Motor neuron (in vitro differentiated cells): ENCODE data around the gene GOLM1. TPM values are rescaled to one million over a fixed set of nuclear protein-coding genes. Genes with fewer than 3 reads are reported as not detected.
"Not testable (repeated sequence)": the region's sequence is repeated elsewhere in the genome, so short reads cannot be mapped to it uniquely, and the experiment has no call there.

ENCODE experiments used
- ATAC-seq, 8 experiments: fragments of 200-7000 bp; cut with Tn5 transposase; replicated peaks in 6 of 8; 2 replicates each; pipeline ENCODE4 v1.8.0; 2021; ENCODE audit warnings: mild to moderate bottlenecking in 8 of 8, moderate library complexity in 8 of 8
- H3K27ac ChIP-seq, 2 donors: fragments of 250-450 bp; sonication (Bioruptor Pico); 2 replicates each; pipeline ENCODE4 v1.9.0; 2021; ENCODE audit warnings: antibody characterized with exemption in 2 of 2, mild to moderate bottlenecking in 2 of 2, moderate library complexity in 1 of 2
- H3K4me1 ChIP-seq, 2 donors: fragments of 250-450 bp; sonication (Bioruptor Pico); replicated peaks in 1 of 2; 2 replicates each; pipeline ENCODE4 v1.6.1; 2021; ENCODE audit warnings: antibody characterized with exemption in 2 of 2, mild to moderate bottlenecking in 2 of 2, moderate library complexity in 1 of 2
- H3K4me3 ChIP-seq, 5 donors: fragments of 250-450 bp; sonication (Bioruptor Pico); 2 replicates each; pipeline ENCODE4 v1.9.0; 2021; ENCODE audit warnings: antibody characterized with exemption in 5 of 5, mild to moderate bottlenecking in 5 of 5, moderate library complexity in 4 of 5
- WGBS, 10 experiments: fragments of 450-650 bp; shearing (Covaris generic); methylation state at CpG; one replicate each; pipeline ENCODE4 v1.0.0; 2022; 5-methylcytosine and 5-hydroxymethylcytosine counted together
- in situ Hi-C, 9 experiments: fragments of 400-800 bp; cut with MboI; loops; one replicate each; pipeline ENCODE4 v1.15.0; 2021; ENCODE audit warnings: low sequenced_read_pairs in 9 of 9, low pct_unique_long_range_greater_than_20kb in 2 of 9; ENCODE audit not compliant: unreplicated experiment in 9 of 9
- total RNA-seq, 8 experiments: library from RNA; unstranded; fragments of 300-600 nt; gene quantifications; 2 replicates each; pipeline versions ENCODE4 v1.2.3 to v1.2.4, GENCODE V29; 2022

The GOLM1 gene
- total RNA-seq: 100 to 1,000 TPM in 3 of 8 experiments, 10 to 100 TPM in 5; 32.9 to 389 (median 58.4) TPM

DNA sequence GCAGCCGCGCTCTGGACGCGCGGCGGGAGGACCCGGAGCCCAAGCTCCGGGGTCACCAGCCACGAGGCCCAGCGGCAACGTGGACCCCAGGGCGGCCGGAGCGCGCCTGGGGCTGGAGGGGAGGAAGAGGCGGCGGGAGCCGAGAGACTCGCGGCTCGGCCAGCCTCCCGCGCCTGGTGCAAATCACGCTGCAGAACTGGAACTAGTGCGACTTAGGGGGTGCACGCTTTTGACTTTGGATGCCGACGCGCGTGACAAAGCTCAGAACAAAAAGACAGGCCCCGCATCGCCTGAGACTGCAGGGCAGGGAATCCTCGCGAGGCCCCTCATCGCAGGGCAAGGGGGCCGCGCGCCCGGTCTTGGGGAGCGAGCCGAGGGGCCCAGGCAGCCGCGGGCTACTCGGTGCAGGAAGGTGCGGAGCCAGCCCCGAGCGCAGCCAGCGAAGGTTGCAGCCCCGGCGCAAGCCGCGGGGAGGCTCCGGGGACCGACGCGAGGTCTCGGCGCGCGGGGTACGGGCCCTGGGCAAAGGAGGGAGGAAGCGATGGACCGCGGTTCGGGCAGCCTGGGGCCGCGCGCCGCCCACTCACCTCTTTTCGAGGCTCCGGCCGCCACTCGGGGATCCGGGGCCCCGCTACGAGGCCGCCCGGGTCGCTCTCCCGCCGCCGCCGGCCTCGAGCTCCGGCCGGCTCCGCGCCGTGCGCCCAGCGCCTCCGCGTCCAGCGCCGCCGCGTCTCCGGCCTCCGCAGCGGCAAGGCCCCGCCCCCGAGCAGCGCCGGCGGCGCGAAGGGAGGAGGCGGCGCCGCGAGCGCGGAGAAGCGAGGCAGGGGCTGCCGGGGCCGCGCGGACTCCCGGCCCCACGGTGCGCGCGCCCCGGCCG is at the start of gene GOLM1:
GOLM1 (minus strand) TSS at position 735 of the 877 bp plus-strand sequence. CDS start 20,238 bp downstream, outside the sequence.
- 0 to 4% (median 0%) methylated on average over 2 to 19 of the region's 125 CpGs; no CpG with 5 or more reads in 2 of the 10 experiments for WGBS, 10 experiments
- Histone ChIP-seq H3K4me1 (peaks cover 4 to 19% of the 10 kb centered on the region in 2 donors), H3K27ac (peak within 1 kb of the TSS; percentile 82 to 89), H3K4me3 (peak within 1 kb of the TSS; percentile 68 to 94 (median 70))
- ATAC-seq: peak; percentile 63 to 88 (median 84)
- in situ Hi-C loops: no loop called here

DNA sequence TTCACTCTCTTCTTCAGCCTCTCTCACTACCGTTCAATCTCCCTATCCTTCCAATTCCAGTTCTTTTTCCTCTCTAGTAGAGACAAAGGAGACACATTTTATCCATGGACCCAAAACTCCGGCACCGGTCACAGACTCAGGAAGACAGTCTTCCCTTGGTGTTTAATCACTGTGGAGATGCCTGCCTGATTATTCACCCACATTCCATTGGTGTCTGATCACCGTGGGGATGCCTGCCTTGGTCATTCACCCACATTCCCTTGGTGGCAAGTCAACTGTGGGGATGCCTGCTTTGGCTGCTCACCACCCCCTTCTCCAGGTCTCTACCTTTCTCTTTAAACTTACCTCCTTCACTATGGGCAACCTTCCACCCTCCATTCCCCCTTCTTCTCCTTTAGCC is 47.3 kb upstream of the GOLM1 start:
- H3K4me3 ChIP-seq, ATAC-seq, H3K27ac ChIP-seq, in situ Hi-C loops: not testable (repeated sequence)
- WGBS, 10 experiments: 0 to 100% (median 75%) methylated on average over 1 to 3 of the region's 4 CpGs; no CpG with 5 or more reads in 1 of the 10 experiments
- peaks cover 16 to 18% of the 10 kb centered on the region in 2 donors for H3K4me1 ChIP-seq

GRCh38 chr9:86145960-86146359 is 46.6 kb upstream of the GOLM1 start:
- H3K4me3 ChIP-seq, ATAC-seq, in situ Hi-C loops, H3K27ac ChIP-seq: not testable (repeated sequence)
- WGBS, 10 experiments: 17 to 100% (median 80%) methylated on average over 1 of the region's 1 CpG; no CpG with 5 or more reads in 5 of the 10 experiments
- peaks cover 16 to 22% of the 10 kb centered on the region in 2 donors for H3K4me1 ChIP-seq

DNA sequence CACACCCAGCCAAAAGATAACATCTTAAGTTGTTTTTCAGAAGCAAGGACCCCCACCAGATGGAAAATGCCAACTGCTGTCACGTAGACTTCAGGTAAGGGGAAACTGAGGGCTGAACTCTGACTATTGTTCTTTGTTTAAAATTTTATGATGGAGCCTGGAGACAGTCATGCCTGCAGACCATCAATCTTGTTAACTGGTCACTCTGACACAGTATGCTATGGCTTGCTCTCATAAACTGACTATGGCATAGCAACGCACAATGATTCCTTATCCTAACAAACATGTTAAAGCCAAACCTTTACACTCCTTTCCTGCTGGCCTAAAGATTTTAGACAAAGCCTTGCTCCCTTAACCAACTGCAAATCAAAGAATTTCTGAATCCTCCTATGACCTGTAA is 43.6 kb upstream of the GOLM1 start:
- Histone ChIP-seq H3K4me3 (no peak overlapping the region), H3K27ac (no peak overlapping the region), H3K4me1 (peaks cover 16 to 22% of the 10 kb centered on the region in 2 donors)
- no peak for ATAC-seq
- 33 to 100% (median 95%) methylated on average over 1 to 2 of the region's 2 CpGs; no CpG with 5 or more reads in 2 of the 10 experiments for WGBS, 10 experiments
- in situ Hi-C loops: no loop called here

DNA sequence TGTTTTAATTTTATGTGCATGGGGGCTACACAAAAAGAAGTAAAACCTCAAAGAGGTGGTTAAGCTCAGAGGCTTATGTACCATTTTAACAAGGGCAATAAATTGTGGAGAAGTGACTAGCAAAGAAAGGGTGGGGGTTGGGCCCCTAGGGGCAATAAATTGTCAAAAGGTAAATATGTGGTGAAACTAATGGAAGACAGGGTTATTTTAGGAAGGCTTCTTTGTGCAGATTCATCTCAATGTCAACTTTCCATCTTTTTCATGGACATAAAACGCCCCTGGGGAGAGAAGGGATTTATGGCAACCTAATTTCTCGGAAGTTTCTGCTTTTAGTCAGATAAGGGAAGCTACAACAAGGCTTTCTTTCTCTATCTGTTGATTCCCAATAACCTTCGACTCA is 42.5 kb upstream of the GOLM1 start:
- in situ Hi-C loops: no loop called here
- H3K4me3 ChIP-seq: no peak overlapping the region
- peaks cover 16 to 22% of the 10 kb centered on the region in 2 donors for H3K4me1 ChIP-seq
- peak in 5 of 8 experiments; percentile 39 to 83 (median 80) for ATAC-seq
- no peak overlapping the region for H3K27ac ChIP-seq
- WGBS, 10 experiments: 8 to 40% (median 31%) methylated on average over 1 to 3 of the region's 3 CpGs; no CpG with 5 or more reads in 1 of the 10 experiments

GRCh38 chr9:86135371-86135770 is 36.0 kb upstream of the GOLM1 start:
- WGBS, 10 experiments: 17 to 83% (median 78%) methylated on average over 1 to 5 of the region's 5 CpGs; no CpG with 5 or more reads in 3 of the 10 experiments
- H3K4me1 ChIP-seq: peaks cover 5 to 6% of the 10 kb centered on the region in 2 donors
- peak in 7 of 8 experiments; percentile 17 to 86 (median 72) for ATAC-seq
- in situ Hi-C loops: no loop called here
- peak overlapping the region in 1 of 2 donors; percentile 50 for H3K27ac ChIP-seq
- H3K4me3 ChIP-seq: no peak overlapping the region

DNA sequence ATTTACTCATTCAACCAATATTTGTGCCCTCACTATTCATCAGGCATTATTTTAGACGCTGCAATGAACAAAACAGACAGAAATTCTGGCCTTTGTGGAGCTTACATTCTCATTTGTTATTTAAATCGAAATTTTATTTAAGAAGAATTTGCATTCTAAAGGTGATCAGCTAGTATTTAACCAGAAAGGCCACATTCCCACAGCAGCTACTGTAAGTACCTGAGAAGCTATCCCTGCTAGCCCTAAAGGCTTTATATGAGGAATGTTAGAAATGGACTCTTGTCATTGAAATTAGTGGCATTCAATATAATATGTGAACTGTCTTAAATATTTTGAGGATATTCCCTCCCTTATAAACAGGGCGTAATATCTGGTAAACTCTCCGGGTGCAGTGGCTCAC is 35.0 kb upstream of the GOLM1 start:
- WGBS, 10 experiments: 0 to 100% (median 86%) methylated on average over 1 to 4 of the region's 4 CpGs; no CpG with 5 or more reads in 2 of the 10 experiments
- Histone ChIP-seq H3K4me1 (peaks cover 5 to 6% of the 10 kb centered on the region in 2 donors), H3K27ac (no peak overlapping the region), H3K4me3 (no peak overlapping the region)
- in situ Hi-C loops: no loop called here
- no peak for ATAC-seq

DNA sequence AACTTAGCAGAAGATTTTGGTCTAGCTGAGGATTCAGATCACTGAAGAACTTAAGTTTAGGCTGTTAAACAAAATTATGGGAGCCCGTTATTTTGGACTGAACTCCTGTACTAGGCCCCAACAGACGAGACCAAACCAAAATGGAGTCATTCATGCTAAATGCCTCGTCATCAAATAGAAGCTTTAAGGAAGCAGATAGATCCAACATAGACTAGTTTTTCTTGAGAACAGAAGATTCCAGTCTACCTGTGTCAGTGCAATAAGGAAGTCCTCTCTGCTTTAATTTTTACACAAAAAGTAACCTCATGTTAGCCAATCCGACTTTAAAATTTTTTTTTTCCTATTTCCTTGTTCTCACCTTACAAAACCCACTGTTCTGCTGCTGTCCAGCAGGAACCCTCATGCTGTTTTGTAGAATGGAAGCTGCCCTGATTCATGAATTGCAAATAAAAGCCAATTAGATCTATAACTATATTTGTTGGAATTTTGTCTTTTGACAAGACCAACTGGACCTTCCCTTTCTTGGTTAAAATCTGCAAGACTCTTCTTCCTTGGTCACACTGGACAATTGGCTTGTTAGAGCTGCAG is 29.0 kb upstream of the GOLM1 start:
- ATAC-seq: no peak
- no peak overlapping the region for H3K4me3 ChIP-seq
- 51 to 100% (median 91%) methylated on average over 1 to 4 of the region's 4 CpGs for WGBS, 10 experiments
- H3K4me1 ChIP-seq: peaks cover 17 to 25% of the 10 kb centered on the region in 2 donors
- in situ Hi-C loops: no loop called here
- no peak overlapping the region for H3K27ac ChIP-seq

- Histone ChIP-seq H3K4me1 (peaks cover 25 to 34% of the 10 kb centered on the region in 2 donors), H3K4me3 (no peak overlapping the region), H3K27ac (peak overlapping the region; percentile 47 to 71)
- in situ Hi-C loops: no loop called here
- 0 to 92% (median 17%) methylated on average over 1 to 7 of the region's 11 CpGs; no CpG with 5 or more reads in 1 of the 10 experiments for WGBS, 10 experiments
- peak; percentile 90 to 98 (median 98) for ATAC-seq
Measured at GRCh38 chr9:86126998-86127972, 27.9 kb upstream of the GOLM1 start.

GRCh38 chr9:86122311-86122710 is 23.0 kb upstream of the GOLM1 start:
- ATAC-seq: peak in 2 of 8 experiments; percentile 10 to 49
- H3K4me1 ChIP-seq: peaks cover 21 to 27% of the 10 kb centered on the region in 2 donors
- in situ Hi-C loops: no loop called here

DNA sequence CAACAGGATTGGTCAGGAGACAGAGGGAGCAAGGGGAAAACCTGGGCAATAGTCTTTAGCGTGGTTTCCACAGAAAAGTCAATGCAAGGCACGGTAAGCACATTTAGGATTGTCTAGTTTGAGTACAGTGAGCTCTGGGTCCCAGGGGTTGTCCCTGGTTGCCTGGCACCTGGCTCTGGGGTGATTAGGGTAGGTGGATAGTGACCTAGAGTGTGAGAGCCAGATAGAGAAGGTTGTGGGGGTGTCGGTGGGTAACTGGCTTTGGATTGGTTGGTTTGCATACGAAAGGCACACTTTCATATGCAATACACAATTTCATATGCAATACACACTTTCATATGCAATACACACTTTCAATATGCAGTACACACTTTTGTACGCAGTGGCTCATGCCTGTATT is 20.1 kb upstream of the GOLM1 start:
- Histone ChIP-seq H3K4me1 (peaks cover 9 to 24% of the 10 kb centered on the region in 2 donors), H3K27ac (no peak overlapping the region), H3K4me3 (no peak overlapping the region)
- no peak for ATAC-seq
- 53 to 100% (median 70%) methylated on average over 1 to 4 of the region's 5 CpGs; no CpG with 5 or more reads in 3 of the 10 experiments for WGBS, 10 experiments
- in situ Hi-C loops: no loop called here

More at GRCh38 chr9:86122311-86122710, 23.0 kb upstream of the GOLM1 start:
- 0 to 100% (median 67%) methylated on average over 1 to 2 of the region's 2 CpGs; no CpG with 5 or more reads in 5 of the 10 experiments for WGBS, 10 experiments
- peak overlapping the region in 1 of 2 donors; percentile 57 for H3K27ac ChIP-seq
- H3K4me3 ChIP-seq: no peak overlapping the region

DNA sequence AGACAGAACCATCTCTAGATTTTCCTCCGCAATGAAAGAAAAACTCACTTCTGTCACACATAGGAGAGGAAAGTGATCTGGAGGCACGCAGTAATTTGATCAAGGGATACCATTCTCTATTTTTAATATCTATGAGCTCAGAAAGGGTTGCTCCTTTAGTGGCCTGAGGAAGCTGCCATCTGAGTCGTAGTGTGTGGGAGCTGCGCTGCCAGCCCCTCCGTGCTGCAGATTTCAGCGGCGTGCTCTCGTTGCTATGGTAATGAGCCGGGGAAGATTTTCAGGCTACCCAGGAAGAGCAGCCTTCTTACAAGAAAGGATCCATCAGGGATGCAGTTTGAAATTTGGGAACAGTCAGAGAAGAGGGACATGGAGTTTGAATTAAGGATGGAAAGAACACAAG is 17.1 kb upstream of the GOLM1 start:
- peak in 5 of 8 experiments; percentile 74 to 93 (median 85) for ATAC-seq
- WGBS, 10 experiments: 27 to 92% (median 48%) methylated on average over 1 to 8 of the region's 9 CpGs; no CpG with 5 or more reads in 2 of the 10 experiments
- in situ Hi-C loops: no loop called here
- H3K27ac ChIP-seq: no peak overlapping the region
- H3K4me1 ChIP-seq: peaks cover 0 to 13% of the 10 kb centered on the region in 2 donors
- H3K4me3 ChIP-seq: no peak overlapping the region
